H9 (cell line): ENCODE data around the gene ADGB. TPM values are rescaled to one million over a fixed set of nuclear protein-coding genes. Genes with fewer than 3 reads are reported as not detected.

ENCODE experiments used
- DNase-seq: peaks from one replicate; pipeline ENCODE4 v3.0.0-alpha.2; 2017
- H2AFZ ChIP-seq: one replicate; pipeline ENCODE4 v1.6.1; 2013; ENCODE audit warnings: mild to moderate bottlenecking, low read length, control low read depth, moderate library complexity
- H2AK5ac ChIP-seq: 2 replicates; pipeline ENCODE4 v1.6.1; 2013; ENCODE audit warnings: low read length, control low read depth, mixed read lengths; ENCODE audit not compliant: insufficient read length
- H2BK120ac ChIP-seq: one replicate; pipeline ENCODE4 v1.6.1; 2013; ENCODE audit warnings: low read depth, mild to moderate bottlenecking, low read length, control low read depth, inconsistent platforms; ENCODE audit not compliant: poor library complexity, severe bottlenecking
- H2BK12ac ChIP-seq: 2 replicates; pipeline ENCODE4 v1.6.1; 2013; ENCODE audit warnings: low read length, control low read depth, mixed read lengths, low read depth; ENCODE audit not compliant: insufficient read length
- H2BK15ac ChIP-seq: 2 replicates; pipeline ENCODE4 v1.6.1; 2013; ENCODE audit warnings: low read depth, low read length, control low read depth
- H2BK20ac ChIP-seq: one replicate; pipeline ENCODE4 v1.6.1; 2013; ENCODE audit warnings: low read depth, mild to moderate bottlenecking, low read length, control low read depth, inconsistent platforms; ENCODE audit not compliant: poor library complexity, severe bottlenecking
- H2BK5ac ChIP-seq: 2 replicates; pipeline ENCODE4 v1.6.1; 2013; ENCODE audit warnings: low read length, control low read depth, mixed read lengths; ENCODE audit not compliant: insufficient read length
- H3K14ac ChIP-seq: 2 replicates; pipeline ENCODE4 v1.6.1; 2013; ENCODE audit warnings: low read length, control low read depth; ENCODE audit not compliant: insufficient read depth
- H3K18ac ChIP-seq: 2 replicates; pipeline ENCODE4 v1.6.1; 2013; ENCODE audit warnings: low read depth, mild to moderate bottlenecking, mixed read lengths, low read length, control low read depth; ENCODE audit not compliant: insufficient read length
- H3K23ac ChIP-seq: 2 replicates; pipeline ENCODE4 v1.6.1; 2013; ENCODE audit warnings: low read length, control low read depth, mixed read lengths, low read depth; ENCODE audit not compliant: insufficient read length
- H3K23me2 ChIP-seq: 2 replicates; pipeline ENCODE4 v1.6.1; 2013; ENCODE audit warnings: low read depth, mild to moderate bottlenecking, mixed read lengths, low read length, control low read depth; ENCODE audit not compliant: insufficient read length, poor library complexity, severe bottlenecking
- H3K27ac ChIP-seq: 2 replicates; pipeline ENCODE4 v1.5.1; 2013; ENCODE audit warnings: low read length, control low read depth, mixed read lengths, low read depth; ENCODE audit not compliant: insufficient read length
- H3K27me3 ChIP-seq: 2 replicates; pipeline ENCODE4 v1.6.1; 2013; ENCODE audit warnings: low read length, control low read depth, inconsistent platforms; ENCODE audit not compliant: insufficient read depth
- H3K4ac ChIP-seq: 2 replicates; pipeline ENCODE4 v1.6.1; 2013; ENCODE audit warnings: low read depth, mild to moderate bottlenecking, control low read depth, inconsistent platforms, low read length, moderate library complexity
- H3K4me1 ChIP-seq: 2 replicates; pipeline ENCODE4 v1.6.1; 2013; ENCODE audit warnings: low read length, control low read depth, inconsistent platforms; ENCODE audit not compliant: insufficient read depth
- H3K4me2 ChIP-seq: 2 replicates; pipeline ENCODE4 v1.6.1; 2013; ENCODE audit warnings: low read length, control low read depth, mixed read lengths; ENCODE audit not compliant: insufficient read length, insufficient read depth
- H3K56ac ChIP-seq: 2 replicates; pipeline ENCODE4 v1.6.1; 2013; ENCODE audit warnings: low read depth, mild to moderate bottlenecking, mixed read lengths, low read length, control low read depth; ENCODE audit not compliant: insufficient read length
- H3K79me1 ChIP-seq: 2 replicates; pipeline ENCODE4 v1.6.1; 2013; ENCODE audit warnings: low read depth, mild to moderate bottlenecking, moderate library complexity, low read length, control low read depth, inconsistent platforms; ENCODE audit not compliant: insufficient read depth, poor library complexity, severe bottlenecking
- H3K79me2 ChIP-seq: 2 replicates; pipeline ENCODE4 v1.6.1; 2013; ENCODE audit warnings: low read length, control low read depth, inconsistent platforms; ENCODE audit not compliant: insufficient read depth
- H3K9ac ChIP-seq: 2 replicates; pipeline ENCODE4 v1.6.1; 2013; ENCODE audit warnings: low read length, control low read depth, mixed read lengths; ENCODE audit not compliant: insufficient read length; ENCODE audit errors: extremely low read depth
- H3K9me3 ChIP-seq: one replicate; pipeline ENCODE4 v1.6.1; 2013; ENCODE audit warnings: low read depth, low read length, inconsistent platforms; ENCODE audit not compliant: control insufficient read depth
- H3T11ph ChIP-seq: one replicate; pipeline ENCODE4 v1.6.1; 2013; ENCODE audit warnings: mild to moderate bottlenecking, low read length, control low read depth, inconsistent platforms
- H4K20me1 ChIP-seq: one replicate; pipeline ENCODE4 v1.6.1; 2013; ENCODE audit not compliant: control insufficient read depth, insufficient read length, insufficient read depth
- H4K5ac ChIP-seq: 2 replicates; pipeline ENCODE4 v1.6.1; 2013; ENCODE audit warnings: low read depth, mild to moderate bottlenecking, mixed read lengths, low read length, control low read depth; ENCODE audit not compliant: insufficient read length
- H4K8ac ChIP-seq: replicated peaks from 2 replicates; pipeline ENCODE4 v1.6.1; 2013; ENCODE audit warnings: low read length, control low read depth, mixed read lengths, low read depth; ENCODE audit not compliant: insufficient read length
- H4K91ac ChIP-seq: 2 replicates; pipeline ENCODE4 v1.6.1; 2013; ENCODE audit warnings: low read depth, mild to moderate bottlenecking, moderate library complexity, mixed read lengths, low read length, control low read depth; ENCODE audit not compliant: insufficient read length
- H3K27ac Mint-ChIP-seq, 3 experiments: 2 replicates in 2 of 3; 3 replicates in 1 of 3; pipeline ENCODE4 v1.8.0; 2020 to 2021; ENCODE audit warnings: mixed read lengths in 3 of 3, mild to moderate bottlenecking in 1 of 3, moderate library complexity in 1 of 3
- H3K27me3 Mint-ChIP-seq: 2 replicates; pipeline ENCODE4 v1.8.0; 2021; ENCODE audit warnings: low read depth, mild to moderate bottlenecking, moderate library complexity, mixed read lengths
- H3K36me3 Mint-ChIP-seq, 3 experiments: 2 replicates in 2 of 3; 3 replicates in 1 of 3; pipeline ENCODE4 v1.8.0; 2020 to 2021; ENCODE audit warnings: low read depth in 3 of 3, mixed read lengths in 3 of 3; ENCODE audit not compliant: insufficient read depth in 1 of 3
- H3K4me1 Mint-ChIP-seq, 2 experiments: 2 replicates each; pipeline ENCODE4 v1.8.0; 2020; ENCODE audit warnings: mixed read lengths in 2 of 2
- H3K4me3 Mint-ChIP-seq, 2 experiments: 2 replicates in 1 of 2; 3 replicates in 1 of 2; pipeline ENCODE4 v1.8.0; 2020 to 2021; ENCODE audit warnings: mild to moderate bottlenecking in 2 of 2, mixed read lengths in 2 of 2, moderate library complexity in 1 of 2
- H3K9me3 Mint-ChIP-seq, 2 experiments: 2 replicates in 1 of 2; 3 replicates in 1 of 2; pipeline ENCODE4 v1.8.0; 2020; ENCODE audit warnings: mild to moderate bottlenecking in 2 of 2, mixed read lengths in 2 of 2, moderate library complexity in 1 of 2
- CTCF ChIP-seq: fragments of 200-600 bp; sonication (generic); conservative IDR thresholded peaks from 3 replicates; pipeline ENCODE4 v1.8.0; 2021; ENCODE audit warnings: antibody characterized with exemption, mild to moderate bottlenecking
- total RNA-seq: library from RNA; stranded (reverse); gene quantifications from 2 replicates; pipeline ENCODE4 v1.2.1, GENCODE V29; 2021

ADGB gene
- total RNA-seq, 1 experiment from 2014 or later, result not detected

GRCh38 chr6:146578054-146578453, 20.7 kb upstream of the ADGB start:
- Histone ChIP-seq H3K18ac (no peak overlapping the region), H3K23ac (no peak overlapping the region), H3K23me2 (no peaks in the 10 kb centered on the region), H3K27me3 (no peaks in the 10 kb centered on the region), H4K5ac (no peak overlapping the region), H3K4me1 (no peaks in the 10 kb centered on the region), H3K14ac (no peak overlapping the region), H2AFZ (no peak overlapping the region), H3K4me2 (no peak overlapping the region), H4K91ac (no peak overlapping the region), H3T11ph (no peak overlapping the region), H2BK15ac (no peak overlapping the region), H3K79me1 (no peaks in the 10 kb centered on the region), H2BK120ac (no peak overlapping the region), H3K56ac (no peak overlapping the region), H4K8ac (no peak overlapping the region), H2BK12ac (no peak overlapping the region), H3K9ac (no peak overlapping the region), H3K4ac (no peak overlapping the region), H2BK5ac (no peak overlapping the region), H3K9me3 (no peaks in the 10 kb centered on the region), H2AK5ac (no peak overlapping the region), H4K20me1 (no peaks in the 10 kb centered on the region), H3K79me2 (no peaks in the 10 kb centered on the region), H3K27ac (no peak overlapping the region), H2BK20ac (no peak overlapping the region)
- Mint-ChIP-seq H3K27me3 (no peaks in the 10 kb centered on the region), H3K9me3 (peaks cover 0 to 3% of the 10 kb centered on the region in 2 experiments; a peak in 2 of 5 replicates), H3K27ac (no peak overlapping the region), H3K4me3 (no peak overlapping the region), H3K36me3 (no peaks in the 10 kb centered on the region), H3K4me1 (no peaks in the 10 kb centered on the region)
- TF ChIP-seq CTCF, result no peak
- DNase-seq, result no peak
